ENCODE results near the gene DGKB.

DGKB gene

DNA sequence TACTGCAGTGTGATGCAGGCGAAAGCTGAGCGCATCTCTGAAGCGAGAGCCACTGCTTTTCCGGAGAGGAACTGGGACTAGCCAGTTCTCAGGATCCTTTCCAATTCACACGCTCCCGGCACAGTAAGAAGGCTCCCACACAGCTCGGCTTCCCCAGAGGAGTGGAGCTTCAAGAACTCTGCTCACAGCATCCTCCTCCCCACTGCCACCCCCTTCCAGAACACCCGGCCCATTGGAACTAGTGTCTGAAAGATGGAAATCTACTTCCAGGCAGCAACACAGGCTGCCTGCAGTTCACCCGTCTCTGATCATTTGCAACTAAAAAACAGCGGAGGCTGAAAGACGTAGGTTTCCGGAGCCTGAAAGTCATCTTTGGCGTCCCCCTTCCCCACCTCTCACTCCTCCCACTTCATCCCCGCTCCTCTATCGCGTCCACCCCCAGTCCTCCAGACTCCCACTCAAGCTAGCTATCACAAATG, at the start of gene DGKB:
Gene DGKB (minus strand): TSS at position 163 of the 479 bp plus-strand sequence.
- TF ChIP-seq, protein P1, sequence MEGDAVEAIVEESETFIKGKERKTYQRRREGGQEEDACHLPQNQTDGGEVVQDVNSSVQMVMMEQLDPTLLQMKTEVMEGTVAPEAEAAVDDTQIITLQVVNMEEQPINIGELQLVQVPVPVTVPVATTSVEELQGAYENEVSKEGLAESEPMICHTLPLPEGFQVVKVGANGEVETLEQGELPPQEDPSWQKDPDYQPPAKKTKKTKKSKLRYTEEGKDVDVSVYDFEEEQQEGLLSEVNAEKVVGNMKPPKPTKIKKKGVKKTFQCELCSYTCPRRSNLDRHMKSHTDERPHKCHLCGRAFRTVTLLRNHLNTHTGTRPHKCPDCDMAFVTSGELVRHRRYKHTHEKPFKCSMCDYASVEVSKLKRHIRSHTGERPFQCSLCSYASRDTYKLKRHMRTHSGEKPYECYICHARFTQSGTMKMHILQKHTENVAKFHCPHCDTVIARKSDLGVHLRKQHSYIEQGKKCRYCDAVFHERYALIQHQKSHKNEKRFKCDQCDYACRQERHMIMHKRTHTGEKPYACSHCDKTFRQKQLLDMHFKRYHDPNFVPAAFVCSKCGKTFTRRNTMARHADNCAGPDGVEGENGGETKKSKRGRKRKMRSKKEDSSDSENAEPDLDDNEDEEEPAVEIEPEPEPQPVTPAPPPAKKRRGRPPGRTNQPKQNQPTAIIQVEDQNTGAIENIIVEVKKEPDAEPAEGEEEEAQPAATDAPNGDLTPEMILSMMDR (IDR thresholded peaks at IDR 0.05; ENCODE audit: low read depth, low read length, missing control alignments) = no peak
- no peak for DNase-seq (ENCODE audit: low read depth)
- H3K4me3 ChIP-seq (ENCODE audit: low read depth, low read length) = no peak within 1 kb of the TSS

DNA sequence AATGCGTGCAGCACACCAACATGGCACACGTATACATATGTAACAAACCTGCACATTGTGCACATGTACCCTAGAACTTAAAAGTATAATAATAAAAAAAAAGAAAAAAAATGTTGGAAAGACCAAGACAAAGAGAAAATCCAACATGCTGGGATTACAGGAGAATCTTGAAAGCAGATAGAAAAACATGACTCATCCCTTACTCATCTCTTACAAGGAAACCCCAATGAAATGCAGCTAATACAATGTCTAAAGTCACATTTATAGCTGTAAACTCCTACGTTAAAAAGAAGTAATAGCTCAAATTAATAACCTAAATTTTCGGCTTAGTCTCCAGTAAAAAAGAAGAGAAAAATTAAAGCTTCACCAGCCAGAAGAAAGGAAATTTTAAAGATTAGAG, 47.5 kb upstream of the DGKB start:
- no peak overlapping the region for H3K4me3 ChIP-seq (ENCODE audit: low read depth, low read length)
- TF ChIP-seq, protein P1 (IDR thresholded peaks at IDR 0.05; ENCODE audit: low read depth, low read length, missing control alignments) = no peak
- no peak for DNase-seq (ENCODE audit: low read depth)

DNA sequence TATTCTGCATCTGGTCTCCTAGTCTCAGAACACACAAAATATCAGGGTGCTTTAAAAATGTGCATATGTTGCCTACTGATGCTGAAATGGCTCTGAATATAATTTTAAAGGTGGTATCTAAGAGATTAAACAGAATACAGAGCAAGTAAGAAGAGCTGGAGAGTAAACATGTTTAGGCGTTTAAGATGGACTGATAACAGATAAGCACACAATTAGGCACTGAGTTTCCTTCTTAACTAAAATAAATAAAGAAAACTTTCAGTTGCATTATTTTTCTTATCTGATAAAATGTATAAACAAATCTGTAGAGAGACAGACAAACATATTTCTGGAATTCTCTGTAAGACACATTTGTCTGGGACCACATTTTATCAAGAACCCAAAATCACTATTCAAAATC, 35.6 kb upstream of the DGKB start:
- DNase-seq (ENCODE audit: low read depth) = no peak
- TF ChIP-seq, protein P1 (IDR thresholded peaks at IDR 0.05; ENCODE audit: low read depth, low read length, missing control alignments) = no peak
- H3K4me3 ChIP-seq (ENCODE audit: low read depth, low read length) = no peak overlapping the region

DNA sequence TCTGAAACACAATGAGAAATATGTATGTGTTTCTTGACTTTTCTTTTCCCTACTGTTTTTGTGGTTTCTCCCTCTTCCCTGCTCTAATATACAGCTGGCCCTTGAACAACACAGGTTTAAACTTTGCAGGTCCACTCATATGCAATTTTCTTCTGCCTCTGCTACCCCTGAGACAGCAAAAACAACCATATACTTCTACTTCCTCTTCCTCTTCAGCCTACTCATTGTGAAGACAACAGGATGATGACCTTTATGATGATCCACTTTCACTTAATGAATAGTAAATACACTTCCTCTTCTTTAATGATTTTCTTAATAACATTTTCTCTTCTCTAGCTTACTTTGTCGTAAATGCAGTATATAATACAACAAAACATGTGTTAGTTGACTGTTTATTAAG, 35.0 kb upstream of the DGKB start:
- TF ChIP-seq, protein P1 (IDR thresholded peaks at IDR 0.05; ENCODE audit: low read depth, low read length, missing control alignments) = no peak
- no peak overlapping the region for H3K4me3 ChIP-seq (ENCODE audit: low read depth, low read length)
- no peak for DNase-seq (ENCODE audit: low read depth)

DNA sequence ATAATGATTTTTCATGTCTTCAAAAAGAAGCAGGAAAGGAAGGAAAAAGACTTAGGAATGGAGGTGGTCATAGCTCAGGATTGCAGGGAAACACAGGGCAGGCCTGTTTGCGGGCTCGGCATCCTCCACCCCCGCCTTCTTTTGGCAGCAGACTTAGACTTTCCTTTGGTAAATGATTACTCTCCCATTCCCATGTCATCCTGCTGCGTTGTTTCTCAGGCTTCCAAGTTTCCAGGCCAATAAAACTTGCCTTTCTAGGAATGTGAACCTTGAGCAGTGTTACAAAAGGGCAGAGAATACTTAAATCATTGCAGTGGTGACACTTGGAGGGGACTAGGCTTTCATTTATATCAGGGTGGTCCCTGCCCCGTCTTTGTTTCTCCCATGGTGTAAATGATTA, 34.0 kb upstream of the DGKB start:
- DNase-seq (ENCODE audit: low read depth) = no peak
- H3K4me3 ChIP-seq (ENCODE audit: low read depth, low read length) = no peak overlapping the region
- TF ChIP-seq, protein P1 (IDR thresholded peaks at IDR 0.05; ENCODE audit: low read depth, low read length, missing control alignments) = no peak

DNA sequence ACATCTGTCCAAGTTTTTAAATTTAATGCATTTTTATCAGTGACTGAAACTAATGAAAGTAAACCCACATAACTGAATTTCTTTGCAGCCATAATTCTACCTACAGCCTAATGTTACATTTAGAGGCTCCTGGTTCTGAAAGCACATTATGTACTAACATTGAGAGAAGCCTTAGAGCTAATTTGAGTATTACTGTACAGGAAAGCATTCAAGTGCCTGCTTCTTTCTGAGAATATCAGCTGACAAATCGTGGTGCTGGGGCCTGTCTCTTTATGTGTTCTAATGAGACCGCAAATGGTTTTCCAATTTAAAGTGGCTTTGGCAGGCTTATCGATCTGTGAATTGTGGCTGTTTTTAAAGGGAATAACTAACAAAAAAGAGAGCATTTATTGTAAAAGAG, 32.3 kb upstream of the DGKB start:
- TF ChIP-seq, protein P1 (IDR thresholded peaks at IDR 0.05; ENCODE audit: low read depth, low read length, missing control alignments) = no peak
- H3K4me3 ChIP-seq (ENCODE audit: low read depth, low read length) = no peak overlapping the region
- DNase-seq (ENCODE audit: low read depth) = no peak

DNA sequence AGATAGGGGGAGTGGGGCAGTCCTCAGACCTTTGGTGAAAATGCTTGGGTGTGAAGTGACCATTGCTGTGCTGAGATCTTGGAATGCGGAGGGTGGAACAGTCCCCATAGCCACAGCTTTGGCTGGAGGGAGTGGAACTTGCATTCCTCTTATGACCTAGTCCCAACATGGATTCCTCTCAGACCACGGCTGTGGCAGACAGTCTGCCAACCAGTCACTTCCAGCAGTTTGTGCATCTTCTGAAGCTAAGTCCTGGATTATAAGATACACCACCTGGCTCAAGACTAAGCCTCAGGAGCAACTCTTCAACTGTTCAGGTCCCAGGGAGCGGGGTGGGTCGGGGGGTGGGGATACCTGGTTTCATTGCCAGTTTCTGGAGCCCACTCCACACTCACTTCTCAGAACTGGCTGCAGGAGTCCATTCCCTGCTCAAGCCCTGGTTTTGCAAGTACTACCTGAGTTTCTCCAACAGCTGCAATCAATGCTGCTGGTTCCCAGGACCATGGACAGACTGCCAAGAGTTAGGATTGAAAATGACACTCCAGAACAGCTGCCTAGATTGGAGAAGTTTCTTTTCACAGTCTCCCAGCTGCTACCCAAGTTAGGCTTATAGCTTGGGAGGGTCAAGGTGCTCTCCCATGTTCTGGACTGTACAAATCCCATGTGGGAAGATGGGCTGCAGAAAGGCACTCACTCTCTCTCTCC, 29.1 kb upstream of the DGKB start:
- no peak overlapping the region for H3K4me3 ChIP-seq (ENCODE audit: low read depth, low read length)
- DNase-seq (ENCODE audit: low read depth) = no peak
- TF ChIP-seq, protein P1 (IDR thresholded peaks at IDR 0.05; ENCODE audit: low read depth, low read length, missing control alignments) = no peak

Measured in GM12864 (cell line).